Femur (tissue), 1 donor: ENCODE data around the gene MYOCD.
A peak's percentile ranks its signal among the peaks of the same experiment; 100 is the strongest.
"Not testable (repeated sequence)": the region's sequence is repeated elsewhere in the genome, so short reads cannot be mapped to it uniquely, and the experiment has no call there.

Experiments
- DNase-seq: peaks from one replicate; pipeline ENCODE4 v3.0.0-alpha.2; 2017

Gene MYOCD, protein sequence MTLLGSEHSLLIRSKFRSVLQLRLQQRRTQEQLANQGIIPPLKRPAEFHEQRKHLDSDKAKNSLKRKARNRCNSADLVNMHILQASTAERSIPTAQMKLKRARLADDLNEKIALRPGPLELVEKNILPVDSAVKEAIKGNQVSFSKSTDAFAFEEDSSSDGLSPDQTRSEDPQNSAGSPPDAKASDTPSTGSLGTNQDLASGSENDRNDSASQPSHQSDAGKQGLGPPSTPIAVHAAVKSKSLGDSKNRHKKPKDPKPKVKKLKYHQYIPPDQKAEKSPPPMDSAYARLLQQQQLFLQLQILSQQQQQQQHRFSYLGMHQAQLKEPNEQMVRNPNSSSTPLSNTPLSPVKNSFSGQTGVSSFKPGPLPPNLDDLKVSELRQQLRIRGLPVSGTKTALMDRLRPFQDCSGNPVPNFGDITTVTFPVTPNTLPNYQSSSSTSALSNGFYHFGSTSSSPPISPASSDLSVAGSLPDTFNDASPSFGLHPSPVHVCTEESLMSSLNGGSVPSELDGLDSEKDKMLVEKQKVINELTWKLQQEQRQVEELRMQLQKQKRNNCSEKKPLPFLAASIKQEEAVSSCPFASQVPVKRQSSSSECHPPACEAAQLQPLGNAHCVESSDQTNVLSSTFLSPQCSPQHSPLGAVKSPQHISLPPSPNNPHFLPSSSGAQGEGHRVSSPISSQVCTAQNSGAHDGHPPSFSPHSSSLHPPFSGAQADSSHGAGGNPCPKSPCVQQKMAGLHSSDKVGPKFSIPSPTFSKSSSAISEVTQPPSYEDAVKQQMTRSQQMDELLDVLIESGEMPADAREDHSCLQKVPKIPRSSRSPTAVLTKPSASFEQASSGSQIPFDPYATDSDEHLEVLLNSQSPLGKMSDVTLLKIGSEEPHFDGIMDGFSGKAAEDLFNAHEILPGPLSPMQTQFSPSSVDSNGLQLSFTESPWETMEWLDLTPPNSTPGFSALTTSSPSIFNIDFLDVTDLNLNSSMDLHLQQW

DNA sequence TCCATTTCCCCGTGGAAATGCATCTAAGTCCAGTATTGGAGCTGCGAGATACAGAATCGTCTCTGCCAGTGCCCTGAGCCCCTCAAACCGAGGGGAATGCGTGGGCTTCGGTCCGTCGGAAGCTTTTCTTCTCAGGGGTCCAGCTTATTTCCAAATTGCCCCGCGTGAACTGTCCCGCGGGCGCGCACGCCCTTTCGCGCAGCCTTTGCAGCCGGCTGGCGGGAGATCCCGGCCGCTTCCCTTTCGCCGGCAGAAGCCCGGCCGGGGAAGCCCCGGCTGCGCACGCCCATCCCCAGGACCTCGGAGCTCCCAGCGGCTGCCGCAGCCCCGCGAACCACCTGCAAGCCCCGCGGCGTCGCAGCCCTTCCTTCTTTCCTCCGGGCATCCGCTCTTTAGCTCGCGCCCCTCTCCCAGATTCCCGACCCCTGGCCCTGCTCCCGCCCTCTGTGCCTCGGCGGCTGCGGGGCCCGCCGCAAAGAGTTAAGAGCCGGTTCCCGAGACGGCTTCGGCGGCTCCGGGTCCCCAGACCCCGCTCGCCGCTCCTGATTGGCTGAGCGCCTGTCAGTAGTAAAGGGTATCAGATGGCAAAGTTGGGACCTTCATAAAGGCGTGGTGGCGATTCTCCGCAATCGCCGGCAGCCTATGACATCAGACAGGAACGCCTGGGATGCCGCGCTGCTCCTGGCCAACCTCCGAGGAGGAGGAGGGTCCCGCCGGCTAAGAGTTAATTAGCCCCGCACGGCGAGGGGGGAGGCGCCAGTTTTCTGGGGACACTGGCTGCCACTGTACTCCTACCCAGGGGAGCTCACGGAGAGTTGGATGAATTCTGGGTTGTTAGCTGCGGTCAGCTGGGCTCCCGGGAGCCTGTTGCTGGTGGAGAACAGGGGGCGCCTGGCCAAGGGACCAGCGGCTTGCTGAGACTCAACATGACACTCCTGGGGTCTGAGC is at the start of gene MYOCD:
Gene MYOCD, plus strand, starts transcription at position 628 of the 948 bp plus-strand sequence. Its CDS starts 299 bp downstream, at position 927.
- DNase-seq = peak; percentile 51

DNA sequence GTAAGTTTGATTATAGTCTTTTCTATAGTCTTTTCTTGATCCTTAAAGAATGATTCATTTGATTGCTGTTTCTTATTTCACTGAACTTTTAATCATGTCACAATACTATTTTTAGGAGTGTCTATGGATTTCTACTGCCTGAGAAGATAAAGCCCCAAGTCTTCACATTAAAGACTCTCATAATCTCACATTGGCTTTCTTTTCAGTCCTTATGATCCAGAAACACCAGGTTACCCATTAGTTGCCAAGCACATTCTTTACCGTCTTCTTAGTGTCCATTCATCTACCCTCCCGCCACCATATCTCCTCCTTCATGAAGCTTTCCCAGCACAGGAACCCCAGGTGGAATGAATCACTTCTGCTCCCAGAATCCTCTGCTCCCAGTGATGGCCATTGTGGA is 49.5 kb upstream of the MYOCD start:
- DNase-seq = no peak

DNA sequence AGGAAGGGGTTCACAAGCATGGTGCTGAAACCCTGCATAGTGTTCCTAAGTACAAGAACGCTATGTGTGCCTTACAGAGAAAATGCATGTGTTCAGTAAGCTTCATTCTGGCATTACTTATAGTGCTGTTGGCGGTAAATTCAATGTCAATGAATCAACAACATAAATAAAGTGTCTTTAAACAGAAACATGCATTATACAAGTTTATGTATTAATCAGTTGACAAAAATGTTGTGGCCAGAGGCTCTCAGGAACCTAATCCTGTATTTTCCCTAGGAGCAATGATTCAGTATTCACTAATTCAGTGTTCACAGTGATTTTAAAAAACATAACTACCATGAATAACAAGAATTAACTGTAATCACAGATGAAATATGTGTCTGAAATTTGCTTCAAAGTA is 47.1 kb upstream of the MYOCD start:
- no peak for DNase-seq

DNA sequence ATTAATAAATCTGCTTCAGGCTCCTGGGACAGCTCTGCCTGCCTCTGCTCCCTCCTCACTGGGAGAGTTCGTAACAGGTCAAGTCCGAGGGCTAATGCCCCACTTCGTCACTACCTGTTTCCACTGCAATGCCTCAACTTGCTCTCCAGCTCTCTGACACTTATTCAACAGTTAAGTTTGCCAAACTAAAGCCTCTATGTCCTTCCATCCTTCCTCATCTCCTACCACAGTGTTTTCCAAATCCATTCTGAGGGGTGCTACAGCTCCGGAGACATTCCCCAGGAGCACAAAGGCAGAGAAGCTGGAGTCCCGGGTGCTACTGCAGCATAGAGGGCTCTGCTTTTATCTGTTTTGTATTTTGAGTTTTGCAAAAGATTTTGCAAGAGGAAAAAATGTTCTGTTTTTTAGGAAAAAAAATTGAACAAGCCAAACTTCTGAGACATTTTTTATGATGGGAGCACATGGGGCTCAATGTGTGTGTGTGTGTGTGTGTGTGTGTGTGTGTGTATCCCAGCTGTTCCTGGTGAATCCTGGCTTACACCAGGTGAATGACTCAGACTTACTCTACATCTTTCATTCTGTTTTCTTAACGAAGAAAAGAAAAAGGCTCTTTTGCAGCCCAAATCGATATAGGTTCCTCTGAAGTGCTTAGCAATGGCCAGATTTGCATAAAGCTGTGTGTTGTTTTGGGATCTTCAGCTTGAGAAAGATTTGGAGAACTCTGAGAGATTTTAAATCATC is 46.1 kb upstream of the MYOCD start:
- DNase-seq = no peak

DNA sequence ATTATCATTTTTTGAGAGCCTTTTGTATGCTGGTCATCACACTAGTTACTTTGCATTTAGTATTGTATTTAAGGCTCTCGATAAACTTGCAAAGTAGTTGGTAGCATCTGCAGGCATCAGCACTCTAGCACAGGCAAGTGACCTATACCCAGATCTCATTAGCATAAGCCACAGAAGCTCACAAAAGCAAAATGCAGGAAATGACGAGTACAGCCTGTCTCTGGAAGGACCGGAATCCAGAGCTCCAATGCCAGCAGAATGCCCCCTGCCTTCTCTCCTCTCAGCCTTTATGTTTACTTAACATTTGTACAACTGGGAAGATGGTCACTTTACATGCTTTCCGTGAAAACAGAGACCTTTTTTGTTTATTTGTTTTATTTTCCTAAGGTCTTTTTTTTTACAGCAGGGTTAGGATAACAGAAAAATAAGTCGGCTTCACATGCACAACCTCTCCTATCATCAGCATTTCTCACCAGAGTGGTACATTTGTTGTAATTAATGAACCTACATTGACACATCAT is 45.4 kb upstream of the MYOCD start:
- no peak for DNase-seq

DNA sequence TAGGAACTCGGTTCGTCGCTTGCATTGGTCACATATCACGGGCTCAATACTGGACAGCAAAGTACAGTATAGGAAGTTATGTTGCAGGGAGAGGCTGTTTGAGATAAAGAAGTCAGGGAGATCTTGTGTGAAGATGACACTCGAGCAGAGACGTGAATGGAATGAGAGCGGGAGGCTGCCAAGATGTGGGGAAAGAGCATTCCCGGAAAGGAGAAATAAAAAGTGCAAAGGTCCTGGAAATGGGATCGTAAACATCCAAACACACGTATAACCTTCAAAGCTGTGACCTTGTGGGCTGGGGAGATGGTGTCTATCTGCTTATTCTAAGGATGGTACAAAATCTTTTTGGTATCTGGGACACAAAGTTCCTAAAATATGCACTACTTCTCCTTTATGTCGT is 43.0 kb upstream of the MYOCD start:
- no peak for DNase-seq

DNA sequence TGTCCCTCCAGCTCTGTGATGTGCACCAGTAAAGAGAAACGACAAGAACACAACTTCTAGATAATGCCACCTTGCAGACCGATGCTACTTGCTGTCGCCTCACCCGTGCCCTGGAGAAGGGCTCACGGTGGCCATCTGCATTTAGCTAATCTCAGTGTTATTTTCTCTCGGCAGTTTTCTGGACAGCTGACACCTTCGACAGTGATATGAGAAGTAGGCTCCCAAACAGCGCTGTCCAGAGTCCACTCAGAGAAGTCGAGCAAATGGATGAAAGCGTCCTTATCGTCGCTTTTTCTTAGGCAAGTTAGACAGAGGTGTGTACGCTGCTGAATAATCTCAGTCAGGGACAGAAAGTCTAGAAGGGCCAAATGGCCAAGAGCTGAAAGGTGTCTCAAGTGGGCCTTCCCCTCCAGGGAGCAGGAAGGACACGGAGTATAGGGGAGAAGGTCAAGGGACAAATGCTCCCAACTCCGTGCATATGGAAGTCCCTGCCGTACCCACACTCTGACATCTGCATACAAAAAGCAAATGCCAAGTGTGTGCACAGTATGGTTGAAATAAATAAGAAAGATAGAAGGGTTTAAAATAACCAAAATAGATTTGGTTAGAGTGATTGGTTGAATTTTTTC is 42.4 kb upstream of the MYOCD start:
- no peak for DNase-seq

DNA sequence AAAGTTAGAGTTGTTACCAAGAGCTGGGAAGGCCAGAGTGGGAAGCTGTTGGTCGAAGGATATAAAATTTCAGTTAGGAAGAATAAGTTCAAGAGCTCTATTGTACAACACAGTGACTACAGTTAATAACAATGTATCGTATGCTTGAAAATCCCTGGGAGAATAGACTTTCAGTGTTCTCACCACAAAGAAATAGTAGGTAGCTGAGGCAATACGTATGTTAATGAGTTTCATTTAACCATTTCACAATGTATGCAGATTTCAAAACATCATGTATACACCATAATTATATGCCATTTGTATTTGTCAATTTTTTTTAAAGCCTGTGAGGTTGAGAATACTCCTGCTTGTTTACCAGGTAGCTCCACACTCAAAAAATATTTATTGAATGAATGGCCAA is 41.5 kb upstream of the MYOCD start:
- no peak for DNase-seq

DNA sequence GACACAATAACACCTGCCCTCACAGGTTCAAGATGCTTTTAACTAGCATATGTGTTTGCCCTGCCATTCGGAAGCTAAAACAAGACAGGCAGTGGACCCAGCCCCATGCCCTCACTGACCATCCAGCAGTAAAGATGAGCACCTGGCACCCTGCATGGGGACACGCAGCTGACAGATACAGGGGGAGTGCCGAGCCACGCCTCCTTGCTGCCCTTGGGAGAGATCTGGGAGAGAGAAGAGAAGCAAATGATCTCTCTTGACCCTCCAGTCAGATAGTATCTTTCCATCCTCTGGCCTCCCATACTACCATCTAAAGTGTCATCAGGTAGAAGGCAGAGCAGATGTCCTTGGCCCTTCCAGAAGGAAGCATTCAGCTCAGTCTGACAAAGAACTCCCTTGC is 40.6 kb upstream of the MYOCD start:
- no peak for DNase-seq

DNA sequence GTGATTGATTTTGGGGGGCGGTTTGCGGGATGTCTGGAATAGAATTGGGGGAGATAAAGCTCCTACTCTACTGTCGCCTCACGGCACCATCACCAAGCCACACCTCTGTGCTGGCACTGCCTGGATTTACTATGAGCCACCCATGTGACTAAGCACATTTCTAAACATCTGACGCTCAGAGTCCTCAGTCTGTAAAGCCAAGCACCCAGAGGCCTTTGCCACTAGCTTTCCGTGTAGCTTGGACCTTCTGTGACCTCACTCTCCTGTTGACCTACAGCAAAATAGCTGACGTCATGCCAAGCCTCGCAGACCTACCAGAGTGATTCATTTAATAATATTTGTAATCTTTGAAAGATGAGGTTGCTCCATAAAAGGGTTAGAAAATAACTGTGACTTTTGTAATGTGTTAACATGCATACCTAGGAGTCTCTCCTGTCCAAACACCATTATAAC is 38.5 kb upstream of the MYOCD start:
- no peak for DNase-seq

DNA sequence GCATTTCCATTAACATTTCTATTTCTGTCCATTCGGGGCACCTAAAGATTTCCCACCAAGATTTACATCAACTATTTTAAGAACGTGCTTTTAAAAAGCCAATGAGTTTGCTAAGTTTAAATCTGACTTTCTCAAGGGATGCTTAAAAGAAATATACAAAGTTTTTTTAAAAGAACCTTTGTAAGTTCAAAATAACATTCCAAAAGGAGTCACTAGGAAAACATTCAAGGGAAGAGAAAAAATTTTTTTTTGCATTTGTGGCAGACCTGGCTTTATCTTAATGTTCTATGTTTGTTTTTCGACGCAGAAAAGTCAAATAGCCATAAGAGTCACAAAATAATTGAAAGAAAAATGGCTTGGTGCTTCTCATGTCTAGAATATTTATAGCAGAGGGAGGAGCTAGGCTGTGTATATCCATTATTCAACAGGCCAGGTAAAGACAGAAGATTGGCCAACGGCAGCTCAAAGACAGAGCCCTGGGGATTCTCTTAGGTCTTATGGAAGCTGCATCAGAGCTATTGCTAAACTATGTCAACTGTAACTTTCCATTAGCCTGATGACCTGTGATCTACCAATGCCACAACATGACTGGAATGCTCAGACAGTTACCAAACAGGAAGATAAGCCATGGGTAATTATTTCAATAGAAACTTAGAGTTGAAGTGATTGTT is 37.8 kb upstream of the MYOCD start:
- DNase-seq = no peak

DNA sequence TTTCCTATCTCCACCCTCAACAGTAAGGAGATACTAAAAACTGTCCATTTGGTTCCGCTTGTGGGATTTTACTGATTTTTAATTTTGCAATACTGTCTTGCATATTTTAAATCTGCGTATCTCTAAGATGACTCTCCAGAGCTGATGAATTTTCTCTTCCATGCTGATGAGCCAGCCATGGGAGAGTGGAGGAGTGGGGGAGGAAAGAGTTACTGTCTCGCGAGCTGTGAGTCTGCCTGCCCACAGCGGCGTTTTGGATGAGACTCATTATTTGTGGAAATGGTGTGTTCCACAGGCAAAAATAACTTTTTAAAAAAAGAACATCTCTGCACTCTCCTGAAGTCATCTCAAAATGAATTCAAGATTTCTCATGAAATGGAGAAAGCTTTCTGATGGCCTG is 34.6 kb upstream of the MYOCD start:
- DNase-seq = no peak

DNA sequence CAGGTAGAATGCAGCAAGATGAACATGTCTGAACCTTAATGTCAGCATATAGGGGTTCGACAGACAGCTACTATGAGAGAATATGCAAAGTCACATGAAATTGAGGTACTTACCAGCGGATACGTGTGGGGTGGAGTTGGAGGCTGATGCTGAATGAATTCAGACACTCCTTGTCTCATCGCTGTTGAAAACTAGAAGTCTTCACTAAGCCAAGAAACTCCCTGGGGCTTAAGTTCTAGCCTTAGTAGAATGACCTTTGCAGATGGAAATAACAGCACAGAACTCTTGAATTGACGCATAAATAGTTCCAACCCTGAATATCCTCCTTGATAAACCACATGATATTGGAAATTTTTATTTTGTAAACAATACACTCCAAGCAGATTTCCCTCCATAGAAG is 32.9 kb upstream of the MYOCD start:
- no peak for DNase-seq

DNA sequence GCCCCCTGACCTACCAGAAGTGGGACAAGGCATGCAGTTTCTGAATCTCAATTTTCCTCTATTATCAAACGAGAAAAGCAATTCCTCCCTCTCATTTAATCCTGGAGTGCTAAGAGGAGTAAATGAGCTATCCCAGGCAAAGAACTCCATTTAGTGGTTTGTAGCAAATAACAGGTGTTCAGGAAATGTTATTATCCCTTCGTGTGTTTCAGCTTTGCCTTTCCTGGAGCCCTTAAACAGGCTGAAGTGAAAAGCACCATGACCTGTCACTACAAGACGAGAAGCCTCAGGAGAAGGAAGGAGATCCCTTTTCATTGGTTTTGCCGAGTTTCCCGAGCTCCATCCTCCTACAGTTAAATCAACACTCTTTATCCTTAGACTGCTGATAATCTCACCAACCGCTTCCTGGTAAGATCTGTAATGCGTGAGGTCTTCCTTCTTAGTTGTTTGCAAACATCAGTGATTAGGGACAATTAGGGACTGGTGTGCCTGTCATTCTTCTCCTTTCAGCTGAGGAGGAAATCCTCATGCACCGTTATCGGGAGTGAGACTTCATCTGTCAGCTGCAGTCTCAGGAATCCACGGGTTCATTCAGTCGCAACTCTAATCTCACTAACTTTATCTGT is 30.8 kb upstream of the MYOCD start:
- no peak for DNase-seq

DNA sequence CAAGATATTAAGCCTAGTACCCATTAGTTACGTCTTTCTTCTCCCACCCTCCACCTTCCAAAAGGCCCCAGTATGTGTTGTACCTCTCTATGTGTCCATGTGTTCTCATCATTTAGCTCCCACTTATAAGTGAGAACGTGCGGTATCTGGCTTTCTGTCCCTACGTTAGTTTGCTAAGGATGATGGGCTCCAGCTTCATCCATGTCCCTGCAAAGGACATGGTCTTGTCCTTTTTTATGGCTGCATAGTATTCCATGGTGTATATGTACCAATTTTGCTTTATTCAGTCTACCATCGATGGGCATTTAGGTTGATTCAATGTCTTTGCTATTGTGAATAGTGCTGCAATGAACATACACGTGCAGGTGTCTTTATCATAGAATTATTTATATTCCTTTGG is 29.7 kb upstream of the MYOCD start:
- not testable (repeated sequence) for DNase-seq

DNA sequence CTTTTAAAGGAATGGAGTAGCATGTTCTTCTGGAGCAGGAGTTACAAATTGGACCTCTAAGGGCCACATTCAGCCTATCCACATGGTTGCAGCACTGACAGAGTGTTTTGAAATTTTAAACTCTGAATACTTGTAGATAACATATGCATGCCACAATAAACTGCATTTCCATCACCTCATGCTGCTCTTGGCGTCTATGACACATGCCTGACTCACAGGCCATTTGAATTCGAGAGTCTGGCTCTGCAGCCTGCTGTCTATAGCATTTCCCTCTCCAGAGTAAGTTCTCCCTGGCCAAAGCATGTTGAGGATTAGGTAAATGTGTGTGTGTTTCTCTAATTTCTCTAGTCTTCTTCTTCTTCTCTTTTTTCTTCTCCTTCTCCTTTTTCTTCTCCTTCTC is 28.7 kb upstream of the MYOCD start:
- DNase-seq = no peak

DNA sequence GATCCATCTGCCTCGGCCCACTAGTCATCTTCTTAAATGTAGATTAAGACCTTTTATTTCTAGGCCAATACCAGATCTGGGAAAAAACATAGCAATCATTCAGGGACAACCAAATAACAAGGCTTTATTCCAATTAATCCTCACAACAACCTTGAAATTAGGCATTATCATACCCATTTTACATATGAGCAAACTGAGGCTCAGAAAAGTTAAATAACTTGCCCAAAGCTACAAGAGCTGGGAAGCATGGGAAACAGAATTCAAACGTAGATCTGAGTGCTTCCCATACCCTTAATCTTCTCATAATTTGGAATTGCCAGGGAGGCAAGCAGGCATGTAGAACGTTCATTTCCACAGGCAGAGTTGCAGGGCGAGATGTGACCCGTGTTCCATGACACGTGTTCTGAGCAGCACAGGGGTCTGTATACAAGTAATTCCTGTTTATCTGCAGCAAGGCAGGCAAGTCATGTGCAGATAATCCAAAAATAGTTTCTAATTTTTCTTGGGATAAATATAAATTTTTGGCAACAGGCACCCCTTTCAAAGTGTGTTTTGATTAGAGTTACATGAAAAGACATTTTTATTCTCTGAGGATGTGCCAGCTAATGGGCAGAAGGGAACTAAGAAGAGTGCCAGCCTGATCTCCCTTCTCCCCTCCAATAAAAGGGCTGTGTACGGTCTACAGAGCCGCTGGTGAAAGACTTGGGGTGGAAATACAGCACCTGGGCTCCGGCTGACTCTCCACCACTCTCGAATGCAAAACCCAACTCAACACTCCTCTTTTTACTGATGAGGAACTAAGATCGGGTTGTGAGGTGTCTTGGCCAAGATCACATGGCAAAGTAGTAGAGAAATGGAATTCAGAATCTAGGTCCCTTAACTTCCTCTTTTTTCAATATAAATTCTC is 27.7 kb upstream of the MYOCD start:
- no peak for DNase-seq

DNA sequence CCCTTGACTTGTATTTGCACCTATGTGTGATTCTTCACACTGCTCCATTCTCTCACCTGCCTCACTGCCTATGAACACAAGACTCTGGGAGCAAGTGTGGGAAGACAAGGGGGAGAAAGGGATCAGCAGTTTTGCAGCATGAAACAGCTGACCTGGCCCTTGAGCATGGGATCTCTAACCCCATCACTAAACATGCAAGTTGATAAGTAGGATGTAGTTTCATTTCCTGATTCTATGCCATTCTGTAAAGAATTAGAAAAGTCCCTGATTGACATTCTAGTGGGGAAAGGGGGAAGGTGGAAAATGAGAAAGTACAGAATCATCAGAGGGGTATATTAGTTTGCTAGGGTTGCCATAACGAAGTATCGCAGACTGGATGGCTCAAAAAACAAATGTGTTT is 25.3 kb upstream of the MYOCD start:
- DNase-seq = no peak

DNA sequence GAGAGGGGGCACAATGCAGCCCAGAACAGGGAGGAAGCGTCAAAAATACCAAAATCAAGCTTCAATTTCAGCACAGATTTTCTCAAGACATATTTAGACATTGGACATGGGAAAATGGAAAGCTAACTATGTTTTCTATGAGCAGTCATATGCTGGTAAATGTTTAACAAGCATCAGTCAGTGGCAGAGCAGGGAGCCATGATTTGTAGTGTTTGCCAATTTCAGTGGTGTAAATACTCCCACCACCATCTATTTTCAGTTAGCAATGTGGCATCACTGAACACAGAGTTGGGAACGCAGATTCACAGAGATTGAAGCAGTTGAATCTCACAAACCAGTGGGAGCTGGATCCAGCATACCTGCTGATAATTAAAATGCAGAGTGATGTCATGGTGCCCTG is 24.6 kb upstream of the MYOCD start:
- DNase-seq = no peak
